K562 (cell line): Measurements from ENCODE around the gene RNGTT. TPM values are rescaled to one million over a fixed set of nuclear protein-coding genes. Genes with fewer than 3 reads are reported as not detected.

Experiments used
- ATAC-seq: fragments of 200-7000 bp; cut with Tn5 transposase; 3 replicates; pipeline ENCODE4 v1.9.1; 2020; ENCODE audit warnings: moderate library complexity
- BruUV-seq: library from RNA; stranded (reverse); fragments of 400-500 nt; replicated peaks from 2 replicates; lab custom pipeline; 2021; lab: Mats Ljungman, UMichigan
- CTCF ChIA-PET: fragments of 300-600 bp; formaldehyde crosslinking; extraction: SDS; loops from one replicate; lab custom pipeline; 2021; ENCODE audit warnings: low intra/inter-chr PET ratio; lab: Yijun Ruan, JAX
- POLR2A ChIA-PET: fragments of 300-600, 350-650 bp; sonication (Branson Sonifier 250); formaldehyde crosslinking; extraction: SDS; loops from one replicate; lab custom pipeline; 2021; ENCODE audit warnings: antibody characterized with exemption, inconsistent platforms; lab: Yijun Ruan, JAX
- DNase-seq, 4 experiments: peaks; one replicate each; pipeline versions ENCODE4 v3.0.0 to v3.0.0-alpha.2; 2011 to 2018; ENCODE audit warnings: low spot score in 3 of 4, mixed read lengths in 3 of 4; ENCODE audit errors: extremely low read depth in 1 of 4
- FAIRE-seq: peaks from 2 replicates; lab custom pipeline; 2011; peaks lifted over from hg19 to GRCh38; lab: Jason Lieb, UNC
- H2AFZ ChIP-seq: 2 replicates; pipeline ENCODE4 v1.6.0; 2011; ENCODE audit warnings: low read depth, low read length, control low read depth, inconsistent platforms
- H3K27ac ChIP-seq: fragments of 200-600 bp; 3 replicates; pipeline ENCODE4 v1.8.0; 2011; ENCODE audit warnings: low read depth, mild to moderate bottlenecking, control low read depth, inconsistent platforms, low read length, moderate library complexity, mixed read lengths; ENCODE audit errors: extremely low read depth
- H3K27me3 ChIP-seq, 2 experiments: fragments of 300-600 bp in 1 of 2; 2 replicates in 1 of 2; 3 replicates in 1 of 2; pipeline versions ENCODE4 v1.6.0 to v1.8.0; 2011; ENCODE audit warnings: inconsistent platforms in 2 of 2, low read length in 2 of 2, mild to moderate bottlenecking in 1 of 2, mixed read lengths in 1 of 2, moderate library complexity in 1 of 2; ENCODE audit not compliant: control insufficient read depth in 2 of 2, insufficient read depth in 2 of 2
- H3K36me3 ChIP-seq: fragments of 300-600 bp; 3 replicates; pipeline ENCODE4 v1.8.0; 2011; ENCODE audit warnings: mild to moderate bottlenecking, low read length, inconsistent platforms; ENCODE audit not compliant: control insufficient read depth, insufficient read depth
- H3K4me1 ChIP-seq, 2 experiments: fragments of 200-600 bp in 1 of 2; replicated peaks in 1 of 2; 2 replicates in 1 of 2; 3 replicates in 1 of 2; pipeline versions ENCODE4 v1.5.1 to v1.8.0; 2011; ENCODE audit warnings: inconsistent platforms in 2 of 2, low read length in 2 of 2, mild to moderate bottlenecking in 1 of 2, mixed read lengths in 1 of 2, moderate library complexity in 1 of 2; ENCODE audit not compliant: control insufficient read depth in 2 of 2, insufficient read depth in 2 of 2
- H3K4me2 ChIP-seq: 2 replicates; pipeline ENCODE4 v1.6.1; 2011; ENCODE audit warnings: low read length, control low read depth, inconsistent platforms, mixed read lengths; ENCODE audit not compliant: insufficient read depth
- H3K4me3 ChIP-seq: fragments of 200-600 bp; sonication (generic), shearing (Covaris generic); 2 replicates; pipeline ENCODE4 v1.5.1; 2016; ENCODE audit warnings: control low read depth, inconsistent platforms
- H3K79me2 ChIP-seq: fragments of 200-600 bp; 3 replicates; pipeline ENCODE4 v1.8.0; 2011; ENCODE audit warnings: low read length, inconsistent platforms; ENCODE audit not compliant: control insufficient read depth, insufficient read depth
- H3K9ac ChIP-seq, 2 experiments: 2 replicates each; pipeline versions ENCODE4 v1.6.0 to v1.6.1; 2011; ENCODE audit warnings: low read depth in 2 of 2, low read length in 2 of 2, control low read depth in 1 of 2, inconsistent platforms in 1 of 2, mild to moderate bottlenecking in 1 of 2, mixed read lengths in 1 of 2; ENCODE audit not compliant: insufficient read depth in 1 of 2
- H3K9me1 ChIP-seq: one replicate; pipeline ENCODE4 v1.6.0; 2011; ENCODE audit warnings: inconsistent platforms, mild to moderate bottlenecking, low read length, moderate library complexity; ENCODE audit not compliant: control insufficient read depth, insufficient read depth
- H3K9me3 ChIP-seq: replicated peaks from 2 replicates; pipeline ENCODE4 v1.5.1; 2011; ENCODE audit warnings: low read depth, low read length, inconsistent platforms; ENCODE audit not compliant: control insufficient read depth, insufficient read depth
- H4K20me1 ChIP-seq: replicated peaks from 2 replicates; pipeline ENCODE4 v1.6.1; 2011; ENCODE audit warnings: low read length, inconsistent platforms, mixed read lengths; ENCODE audit not compliant: control insufficient read depth, insufficient read depth
- NCOA6 ChIP-seq: fragments of 450-650 bp; IDR thresholded peaks from 2 replicates; pipeline ENCODE4 v1.6.1; 2017; ENCODE audit warnings: mild to moderate bottlenecking
- RBM25 ChIP-seq: fragments of 200-400 bp; formaldehyde crosslinking; IDR thresholded peaks from 2 replicates; pipeline ENCODE4 v1.6.1; 2018; ENCODE audit warnings: low read length, low read depth, moderate library complexity; ENCODE audit not compliant: severe bottlenecking
- WGBS: fragments of 100-300 bp; shearing (Covaris generic); methylation state at CpG from one replicate; pipeline ENCODE4 v1.1.6; 2016; ENCODE audit warnings: low coverage, mixed read lengths; ENCODE audit not compliant: insufficient coverage; ENCODE audit errors: missing lambda C conversion rate; 5-methylcytosine and 5-hydroxymethylcytosine counted together
- in situ Hi-C: fragments of 300-500 bp; cut with MboI; formaldehyde crosslinking; loops from 4 replicates; pipeline ENCODE4 v1.15.0; 2018; ENCODE audit warnings: inconsistent platforms, mixed read lengths
- intact Hi-C: fragments of 100-400 bp; cut with micrococcal nuclease; formaldehyde crosslinking; loops from 2 replicates; pipeline ENCODE4 v1.14.2; 2022
- polyA plus RNA-seq, 8 experiments: library from polyadenylated mRNA; depleted of rRNA in 4 of 8; stranded (reverse) in 5 of 8; unstranded in 3 of 8; fragments of >200 nt; fragmentation: Nextera tagmentation in 2 of 8; fragmentation: Illumina TruSeq in 1 of 8; extraction: Ambion mirVana in 2 of 8; extraction: Trizol in 1 of 8; gene quantifications; 2 replicates each; pipeline versions ENCODE4 v1.2.1 to v1.2.3, GENCODE V29; 2011 to 2014; ENCODE audit warnings: inconsistent platforms in 1 of 8, missing spikeins in 1 of 8
- total RNA-seq, 7 experiments: library from RNA; depleted of rRNA in 6 of 7; stranded (reverse); fragments of >200 nt in 6 of 7; fragmentation: Illumina TruSeq in 2 of 7; extraction: Trizol in 2 of 7; gene quantifications; 2 replicates each; pipeline versions ENCODE4 v1.2.1 to v1.2.3, GENCODE V29; 2011 to 2021; ENCODE audit warnings: low replicate concordance in 1 of 7
- TF ChIP-seq, protein P1 (sequence below): fragments of 450-650 bp; IDR thresholded peaks from 2 replicates; pipeline ENCODE4 v1.6.1; 2016; ENCODE audit warnings: antibody characterized with exemption

Gene RNGTT
- total and polyA plus RNA-seq, 9 of the 15 experiments (the other 6 are each of a cell fraction or from before 2014, with no cell fraction given): 6.1 to 31.7 (median 19.5) TPM

GRCh38 chr6:88562353-88563276 is 400.8 kb downstream of the RNGTT start:
- H3K9ac ChIP-seq: no peak overlapping the region
- no peaks in the 10 kb centered on the region for H3K36me3 ChIP-seq
- BruUV-seq: no TSS peak
- H3K9me3 ChIP-seq: no peaks in the 10 kb centered on the region
- DNase-seq: no peak
- H3K4me1 ChIP-seq: no peaks in the 10 kb centered on the region
- intact Hi-C loops (no loop called here), in situ Hi-C loops (no loop called here)
- no peaks in the 10 kb centered on the region for H3K9me1 ChIP-seq
- FAIRE-seq: no peak
- CTCF ChIA-PET: no interaction called here
- no peak for ATAC-seq
- no peak overlapping the region for H3K27ac ChIP-seq
- no peak for TF ChIP-seq RBM25
- TF ChIP-seq, protein P1, sequence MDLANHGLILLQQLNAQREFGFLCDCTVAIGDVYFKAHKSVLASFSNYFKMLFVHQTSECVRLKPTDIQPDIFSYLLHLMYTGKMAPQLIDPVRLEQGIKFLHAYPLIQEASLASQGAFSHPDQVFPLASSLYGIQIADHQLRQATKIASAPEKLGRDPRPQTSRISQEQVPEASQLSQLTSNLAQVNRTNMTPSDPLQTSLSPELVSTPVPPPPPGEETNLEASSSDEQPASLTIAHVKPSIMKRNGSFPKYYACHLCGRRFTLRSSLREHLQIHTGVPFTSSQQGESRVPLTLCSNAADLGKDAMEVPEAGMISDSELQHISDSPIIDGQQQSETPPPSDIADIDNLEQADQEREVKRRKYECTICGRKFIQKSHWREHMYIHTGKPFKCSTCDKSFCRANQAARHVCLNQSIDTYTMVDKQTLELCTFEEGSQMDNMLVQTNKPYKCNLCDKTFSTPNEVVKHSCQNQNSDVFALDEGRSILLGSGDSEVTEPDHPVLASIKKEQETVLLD: no peak
- no peak for TF ChIP-seq NCOA6
- no peaks in the 10 kb centered on the region for H3K79me2 ChIP-seq
- 10% methylated on average over 18 of the region's 18 CpGs for WGBS
- H3K4me2 ChIP-seq: no peak overlapping the region
- H3K4me3 ChIP-seq: no peak overlapping the region
- no peaks in the 10 kb centered on the region for H4K20me1 ChIP-seq
- POLR2A ChIA-PET: no interaction called here
- peaks cover 3 to 29% of the 10 kb centered on the region in 2 experiments; a peak in 4 of 5 replicates for H3K27me3 ChIP-seq
- H2AFZ ChIP-seq: no peak overlapping the region
